PC-3 (cell line): ENCODE data around the gene FLVCR1. TPM values are rescaled to one million over a fixed set of nuclear protein-coding genes. Genes with fewer than 3 reads are reported as not detected.

ENCODE experiments used
- ATAC-seq: fragments of 200-7000 bp; cut with Tn5 transposase; 2 replicates; pipeline ENCODE4 v1.9.1; 2020; ENCODE audit warnings: mild to moderate bottlenecking, moderate library complexity
- BruUV-seq: library from RNA; stranded (reverse); fragments of 400-500 nt; replicated peaks from 2 replicates; lab custom pipeline; 2021; lab: Mats Ljungman, UMichigan
- CTCF ChIA-PET: fragments of 300-600 bp; sonication (Branson Sonifier 250); formaldehyde crosslinking; loops from one replicate; lab custom pipeline; 2022; ENCODE audit warnings: antibody characterized with exemption; lab: Charles Lee
- POLR2A ChIA-PET: fragments of 300-600 bp; sonication (Branson Sonifier 250); formaldehyde crosslinking; loops from one replicate; lab custom pipeline; 2022; ENCODE audit warnings: antibody characterized with exemption; ENCODE audit not compliant: unreplicated experiment; lab: Charles Lee
- DNase-seq: peaks from one replicate; pipeline ENCODE4 v3.0.0-alpha.2; 2015
- H2AFZ ChIP-seq: fragments of 300-600 bp; sonication (generic); 2 replicates; pipeline ENCODE4 v1.6.0; 2016; ENCODE audit warnings: antibody characterized with exemption, low read length
- H3F3A ChIP-seq: fragments of 300-600 bp; sonication (generic); one replicate; pipeline ENCODE4 v1.6.0; 2017; ENCODE audit warnings: antibody characterized with exemption, low read length, control low read depth, mild to moderate bottlenecking; ENCODE audit not compliant: unreplicated experiment
- H3K27ac ChIP-seq: fragments of 300-600 bp; sonication (generic); 2 replicates; pipeline ENCODE4 v1.5.1; 2016; ENCODE audit warnings: mild to moderate bottlenecking, low read length
- H3K27me3 ChIP-seq: fragments of 300-600 bp; sonication (generic); 2 replicates; pipeline ENCODE4 v1.6.1; 2016; ENCODE audit warnings: low read length, mixed read lengths
- H3K36me3 ChIP-seq: fragments of 300-600 bp; sonication (generic); 2 replicates; pipeline ENCODE4 v1.6.1; 2016; ENCODE audit warnings: low read depth, mixed run types, low read length, mixed read lengths
- H3K4me1 ChIP-seq: fragments of 300-600 bp; sonication (generic); 2 replicates; pipeline ENCODE4 v1.5.1; 2016; ENCODE audit warnings: low read length; ENCODE audit not compliant: insufficient read depth
- H3K4me2 ChIP-seq: fragments of 300-600 bp; sonication (generic); 2 replicates; pipeline ENCODE4 v1.6.0; 2016; ENCODE audit warnings: low read length
- H3K4me3 ChIP-seq: fragments of 300-600 bp; sonication (generic); 2 replicates; pipeline ENCODE4 v1.5.1; 2016; ENCODE audit warnings: mild to moderate bottlenecking, low read length, mixed read lengths
- H3K79me2 ChIP-seq: fragments of 300-600 bp; sonication (generic); 2 replicates; pipeline ENCODE4 v1.6.1; 2017; ENCODE audit warnings: low read length, mixed read lengths
- H3K9ac ChIP-seq: fragments of 300-600 bp; sonication (generic); 2 replicates; pipeline ENCODE4 v1.6.0; 2016; ENCODE audit warnings: mild to moderate bottlenecking, low read length
- H3K9me2 ChIP-seq: fragments of 300-600 bp; sonication (generic); replicated peaks from 2 replicates; pipeline ENCODE4 v1.6.1; 2016; ENCODE audit warnings: mixed run types, low read length, mixed read lengths
- H3K9me3 ChIP-seq: fragments of 300-600 bp; sonication (generic); 2 replicates; pipeline ENCODE4 v1.6.1; 2016; ENCODE audit warnings: low read length, mixed read lengths
- H4K20me1 ChIP-seq: fragments of 300-600 bp; sonication (generic); 2 replicates; pipeline ENCODE4 v1.6.1; 2016; ENCODE audit warnings: low read length, mixed read lengths
- EZH2 ChIP-seq: fragments of 300-600 bp; sonication (generic); IDR thresholded peaks from one replicate; pipeline ENCODE4 v1.6.1; 2017; ENCODE audit warnings: antibody characterized with exemption, mild to moderate bottlenecking, low read length; ENCODE audit not compliant: unreplicated experiment
- EZH2phosphoT487 ChIP-seq: fragments of 300-600 bp; sonication (generic); IDR thresholded peaks from 2 replicates; pipeline ENCODE4 v1.6.1; 2018; ENCODE audit warnings: mild to moderate bottlenecking, antibody characterized with exemption, low read length, borderline replicate concordance
- intact Hi-C: fragments of 100-400 bp; cut with micrococcal nuclease; formaldehyde crosslinking; loops from 2 replicates; pipeline ENCODE4 v1.9.0; 2023
- total RNA-seq: library from RNA; depleted of rRNA; stranded (reverse); fragments of >200 nt; gene quantifications from 2 replicates; pipeline ENCODE4 v1.2.3, GENCODE V29; 2014
- TF ChIP-seq, protein P1 (sequence below): fragments of 300-600 bp; sonication (generic); conservative IDR thresholded peaks from 2 replicates; pipeline ENCODE4 v1.5.1; 2017; ENCODE audit warnings: antibody characterized with exemption, low read depth, mild to moderate bottlenecking, low read length

The FLVCR1 gene
- total RNA-seq, 1 experiment from 2014 or later, result 13.9 TPM

GRCh38 chr1:212867192-212867591 is 9.1 kb downstream of the FLVCR1 start:
- intact Hi-C loops, result no loop called here
- Histone ChIP-seq H3F3A (no peaks in the 10 kb centered on the region), H3K4me2 (no peak overlapping the region), H3K79me2 (peaks cover 18% of the 10 kb centered on the region), H3K9ac (no peak overlapping the region), H3K9me2 (no peaks in the 10 kb centered on the region), H3K27me3 (no peaks in the 10 kb centered on the region), H3K4me1 (0 out of 2 replicates have a peak, but pooled peaks cover 2% of the 10 kb centered on the region), H3K9me3 (no peaks in the 10 kb centered on the region), H3K4me3 (no peak overlapping the region), H4K20me1 (peaks cover 2% of the 10 kb centered on the region; the same call in 1 of the 2 replicates), H2AFZ (no peak overlapping the region), H3K27ac (no peak overlapping the region), H3K36me3 (peaks cover 27% of the 10 kb centered on the region)
- BruUV-seq, result no TSS peak
- DNase-seq (no peak), ATAC-seq (no peak)
- TF ChIP-seq EZH2, result no peak
- TF ChIP-seq, protein P1, sequence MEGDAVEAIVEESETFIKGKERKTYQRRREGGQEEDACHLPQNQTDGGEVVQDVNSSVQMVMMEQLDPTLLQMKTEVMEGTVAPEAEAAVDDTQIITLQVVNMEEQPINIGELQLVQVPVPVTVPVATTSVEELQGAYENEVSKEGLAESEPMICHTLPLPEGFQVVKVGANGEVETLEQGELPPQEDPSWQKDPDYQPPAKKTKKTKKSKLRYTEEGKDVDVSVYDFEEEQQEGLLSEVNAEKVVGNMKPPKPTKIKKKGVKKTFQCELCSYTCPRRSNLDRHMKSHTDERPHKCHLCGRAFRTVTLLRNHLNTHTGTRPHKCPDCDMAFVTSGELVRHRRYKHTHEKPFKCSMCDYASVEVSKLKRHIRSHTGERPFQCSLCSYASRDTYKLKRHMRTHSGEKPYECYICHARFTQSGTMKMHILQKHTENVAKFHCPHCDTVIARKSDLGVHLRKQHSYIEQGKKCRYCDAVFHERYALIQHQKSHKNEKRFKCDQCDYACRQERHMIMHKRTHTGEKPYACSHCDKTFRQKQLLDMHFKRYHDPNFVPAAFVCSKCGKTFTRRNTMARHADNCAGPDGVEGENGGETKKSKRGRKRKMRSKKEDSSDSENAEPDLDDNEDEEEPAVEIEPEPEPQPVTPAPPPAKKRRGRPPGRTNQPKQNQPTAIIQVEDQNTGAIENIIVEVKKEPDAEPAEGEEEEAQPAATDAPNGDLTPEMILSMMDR, result no peak
- no peak for TF ChIP-seq EZH2phosphoT487
- ChIA-PET POLR2A (interaction anchor here (0.5 kb wide), 1 partner anchor 9 kb away, joined by 3 read pairs; the partner anchor contains the start of gene FLVCR1), CTCF (no interaction called here)

DNA sequence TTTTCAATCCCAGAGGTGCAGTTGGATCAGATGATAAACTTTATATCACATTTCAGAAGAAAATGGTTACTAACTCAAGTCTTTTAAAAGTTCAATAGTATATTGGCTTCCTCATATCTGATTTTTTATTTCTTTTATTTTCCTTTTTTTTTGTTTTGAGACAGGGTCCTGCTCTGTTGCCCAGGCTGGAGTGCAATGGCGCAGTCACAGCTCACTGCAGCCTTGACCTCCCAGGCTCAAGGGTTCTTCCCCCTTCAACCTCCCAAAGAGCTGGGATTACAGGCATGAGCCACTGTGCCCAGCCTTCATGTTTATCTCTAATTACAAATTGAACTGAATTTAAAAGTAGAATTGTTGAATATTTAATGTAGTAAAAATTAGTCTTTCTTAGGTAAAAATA is 13.9 kb downstream of the FLVCR1 start:
- Histone ChIP-seq H3K9ac (no peak overlapping the region), H4K20me1 (no peaks in the 10 kb centered on the region), H3K27me3 (no peaks in the 10 kb centered on the region), H3K4me2 (no peak overlapping the region), H3K9me2 (no peaks in the 10 kb centered on the region), H3K36me3 (peaks cover 34% of the 10 kb centered on the region), H3K4me3 (no peak overlapping the region), H3F3A (no peaks in the 10 kb centered on the region), H2AFZ (no peak overlapping the region), H3K4me1 (no peaks in the 10 kb centered on the region), H3K27ac (no peak overlapping the region), H3K79me2 (no peaks in the 10 kb centered on the region), H3K9me3 (no peaks in the 10 kb centered on the region)
- ChIA-PET POLR2A (no interaction called here), CTCF (no interaction called here)
- DNase-seq (no peak), ATAC-seq (no peak)
- TF ChIP-seq EZH2 (no peak), EZH2phosphoT487 (no peak)
- TF ChIP-seq, protein P1, result no peak
- no TSS peak for BruUV-seq
- intact Hi-C loops, result no loop called here

- Histone ChIP-seq H3K9ac (no peak overlapping the region), H3K4me3 (no peak overlapping the region), H3K27ac (no peak overlapping the region), H3K36me3 (peaks cover 29% of the 10 kb centered on the region), H3F3A (no peaks in the 10 kb centered on the region), H4K20me1 (no peaks in the 10 kb centered on the region), H3K9me3 (no peaks in the 10 kb centered on the region), H3K9me2 (no peaks in the 10 kb centered on the region), H3K79me2 (no peaks in the 10 kb centered on the region), H3K27me3 (no peaks in the 10 kb centered on the region), H3K4me2 (no peak overlapping the region), H3K4me1 (no peaks in the 10 kb centered on the region), H2AFZ (no peak overlapping the region)
- intact Hi-C loops, result no loop called here
- TF ChIP-seq EZH2, result no peak
- no peak for TF ChIP-seq EZH2phosphoT487
- TF ChIP-seq, protein P1, result no peak
- ATAC-seq (no peak), DNase-seq (no peak)
- BruUV-seq, result no TSS peak
- CTCF ChIA-PET, result no interaction called here
- POLR2A ChIA-PET, result no interaction called here
Measured at GRCh38 chr1:212873518-212873917, 15.4 kb downstream of the FLVCR1 start.
